Measurements from ENCODE around the gene THOC7.

- TF ChIP-seq GATA2 (IDR thresholded peaks at IDR 0.05; ENCODE audit: low read depth, low read length) (no peak), GATA3 (IDR thresholded peaks at IDR 0.05; ENCODE audit: low read depth, low read length) (no peak)
Measured at GRCh38 chr3:63842127-63842526, 21.5 kb downstream of the THOC7 start.

All from SH-SY5Y (cell line).